Activated naive CD4-positive, alpha-beta T cell treated with anti-CD3 and anti-CD28 coated beads, Interleukin-2, amount 50 U/mL, for 24 hours (primary cell): ENCODE data around the gene PLXNC1.

ENCODE experiments used
- H3K27ac Mint-ChIP-seq: one replicate; pipeline ENCODE4 v1.8.0; 2021; ENCODE audit warnings: mild to moderate bottlenecking, mixed read lengths
- H3K27me3 Mint-ChIP-seq: one replicate; pipeline ENCODE4 v1.8.0; 2021; ENCODE audit warnings: mixed read lengths
- H3K36me3 Mint-ChIP-seq: one replicate; pipeline ENCODE4 v1.8.0; 2021; ENCODE audit warnings: mixed read lengths
- H3K4me1 Mint-ChIP-seq: one replicate; pipeline ENCODE4 v1.8.0; 2021; ENCODE audit warnings: mixed read lengths
- H3K4me3 Mint-ChIP-seq: one replicate; pipeline ENCODE4 v1.8.0; 2021; ENCODE audit warnings: mild to moderate bottlenecking, mixed read lengths
- H3K9me3 Mint-ChIP-seq: one replicate; pipeline ENCODE4 v1.8.0; 2021; ENCODE audit warnings: mixed read lengths

The PLXNC1 gene

DNA sequence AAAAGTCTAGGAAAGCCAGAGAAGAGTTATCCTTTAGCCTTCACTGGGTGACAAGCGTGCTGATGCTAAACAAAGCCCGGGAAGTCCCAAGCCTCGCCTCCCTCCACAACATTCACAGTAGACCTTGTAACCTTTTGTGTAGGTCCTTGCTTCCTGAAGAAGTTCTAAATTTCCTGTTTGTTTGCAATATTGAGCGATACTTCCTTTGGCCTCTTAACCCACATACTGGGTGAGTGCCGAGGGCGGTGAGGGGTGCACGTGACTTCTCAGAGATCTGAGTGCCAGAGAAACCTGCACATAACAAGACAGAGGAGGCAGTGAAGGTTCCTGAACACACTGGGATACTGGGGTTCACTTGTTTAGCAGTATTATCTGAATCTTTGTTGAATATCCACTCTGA lies 134.3 kb downstream of the PLXNC1 start:
- H3K27ac Mint-ChIP-seq, result peak overlapping the region; percentile 61
- peaks cover 25% of the 10 kb centered on the region for H3K4me1 Mint-ChIP-seq
- H3K36me3 Mint-ChIP-seq, result peaks cover 4% of the 10 kb centered on the region
- peak overlapping the region; percentile 28 for H3K4me3 Mint-ChIP-seq
- no peaks in the 10 kb centered on the region for H3K9me3 Mint-ChIP-seq
- no peaks in the 10 kb centered on the region for H3K27me3 Mint-ChIP-seq

DNA sequence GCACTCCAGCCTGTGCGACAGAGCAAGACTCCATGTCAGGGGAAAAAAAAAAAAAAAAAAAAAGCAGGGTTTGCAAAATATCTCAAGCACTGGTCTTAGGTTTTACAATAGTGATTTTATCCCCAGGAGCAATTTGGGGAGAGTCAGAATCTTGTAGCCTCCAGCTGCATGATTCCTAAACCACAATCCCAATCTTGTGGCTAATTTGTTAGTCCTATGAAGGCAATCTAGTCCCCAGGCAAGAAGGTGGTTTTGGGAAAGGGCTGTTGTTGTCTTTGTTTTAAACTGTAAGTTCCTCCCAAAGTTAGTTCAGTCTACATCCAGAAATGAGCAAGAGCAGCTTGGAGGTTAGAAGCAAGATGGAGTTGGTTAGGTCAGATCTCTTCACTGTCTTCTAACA lies 135.7 kb downstream of the PLXNC1 start:
- no peak overlapping the region for H3K4me3 Mint-ChIP-seq
- H3K36me3 Mint-ChIP-seq, result peaks cover 5% of the 10 kb centered on the region
- no peaks in the 10 kb centered on the region for H3K9me3 Mint-ChIP-seq
- H3K27me3 Mint-ChIP-seq, result no peaks in the 10 kb centered on the region
- H3K4me1 Mint-ChIP-seq, result peaks cover 21% of the 10 kb centered on the region
- H3K27ac Mint-ChIP-seq, result no peak overlapping the region

DNA sequence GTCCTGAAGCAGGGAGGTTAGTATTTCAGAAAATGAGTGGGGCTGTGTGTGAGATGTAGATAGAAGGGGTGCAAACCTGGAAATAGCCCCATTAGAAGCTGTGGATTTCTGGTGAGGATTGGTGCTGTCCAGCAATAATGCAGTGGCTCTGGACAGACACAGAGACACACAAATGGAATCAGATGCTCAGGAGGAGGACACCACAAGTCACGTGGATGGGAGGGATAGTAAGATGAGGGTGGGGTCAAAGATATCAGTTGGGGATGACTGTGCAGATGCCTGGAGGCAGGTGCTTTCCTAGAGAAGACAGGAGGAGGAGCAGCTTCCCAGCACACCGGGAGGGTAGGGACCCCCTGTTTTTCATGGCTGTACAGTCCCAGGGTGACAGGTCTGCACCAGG lies 136.5 kb downstream of the PLXNC1 start:
- peaks cover 21% of the 10 kb centered on the region for H3K4me1 Mint-ChIP-seq
- H3K9me3 Mint-ChIP-seq, result no peaks in the 10 kb centered on the region
- H3K4me3 Mint-ChIP-seq, result no peak overlapping the region
- H3K27me3 Mint-ChIP-seq, result no peaks in the 10 kb centered on the region
- H3K27ac Mint-ChIP-seq, result peak overlapping the region; percentile 51
- H3K36me3 Mint-ChIP-seq, result peaks cover 5% of the 10 kb centered on the region

DNA sequence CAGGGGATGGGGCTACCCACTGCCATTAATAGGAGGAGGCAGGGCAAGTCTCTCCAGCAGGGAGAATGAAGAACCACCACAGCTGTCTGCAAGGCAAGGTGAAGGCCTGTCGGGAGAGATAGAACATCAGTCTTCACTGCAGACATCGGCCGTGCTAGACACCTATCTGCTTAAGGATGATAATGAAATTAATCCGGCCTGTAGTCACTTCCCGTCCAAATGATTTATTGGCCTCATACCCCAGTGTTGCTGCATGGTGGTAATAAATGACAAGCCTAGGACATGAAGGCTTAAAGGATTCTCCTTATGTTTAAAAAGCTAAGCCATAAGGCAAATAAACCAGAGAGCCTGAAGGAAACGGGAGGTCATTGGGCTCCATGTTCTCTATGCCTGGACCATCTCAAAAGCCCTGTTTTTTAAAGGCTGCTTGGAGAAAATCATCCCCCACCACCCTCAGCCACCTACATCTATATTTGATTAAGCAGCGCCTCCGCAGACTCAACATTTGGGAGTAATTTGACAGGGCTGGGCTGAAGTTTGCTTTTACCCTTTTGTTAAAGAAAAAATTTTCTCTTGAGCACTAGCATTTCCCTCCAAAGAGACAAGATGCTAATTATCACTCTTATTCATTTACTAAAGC lies 137.7 kb downstream of the PLXNC1 start:
- Mint-ChIP-seq H3K27me3 (no peaks in the 10 kb centered on the region), H3K27ac (no peak overlapping the region), H3K9me3 (no peaks in the 10 kb centered on the region), H3K4me1 (peaks cover 21% of the 10 kb centered on the region), H3K4me3 (no peak overlapping the region), H3K36me3 (peaks cover 3% of the 10 kb centered on the region)

DNA sequence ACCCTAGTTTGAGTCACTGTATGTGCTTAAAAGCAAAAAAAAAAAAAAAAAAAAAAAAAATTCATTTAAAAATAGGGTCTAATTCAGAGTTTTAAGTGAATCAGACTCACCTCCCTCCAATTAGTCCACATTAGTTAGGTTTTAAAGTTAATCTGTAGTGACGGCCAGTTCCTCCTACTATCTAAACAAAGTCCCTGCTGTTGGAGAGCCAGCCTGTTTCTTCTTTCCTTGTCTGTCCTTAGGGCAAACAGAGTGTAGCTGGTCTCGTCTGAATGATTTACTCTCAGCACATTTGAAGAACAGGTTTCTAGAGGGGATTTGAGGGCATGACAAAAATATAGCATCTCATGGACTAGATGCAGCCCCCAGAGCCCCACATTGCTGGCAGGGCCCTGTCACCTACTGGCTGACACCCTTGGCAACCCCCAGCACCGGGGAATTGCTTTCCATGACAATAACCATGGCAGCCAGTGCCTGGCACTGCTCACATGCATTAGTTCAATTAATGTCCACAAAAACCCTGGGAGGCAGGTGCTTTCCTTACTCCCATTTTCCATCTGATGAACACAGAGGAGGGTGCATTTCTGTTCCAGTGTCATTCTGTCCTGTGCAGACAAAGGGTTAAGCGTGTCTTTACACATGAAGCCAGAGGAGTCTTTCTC lies 138.3 kb downstream of the PLXNC1 start:
- Mint-ChIP-seq H3K27ac (no peak overlapping the region), H3K4me3 (no peak overlapping the region), H3K27me3 (no peaks in the 10 kb centered on the region), H3K9me3 (no peaks in the 10 kb centered on the region), H3K4me1 (peaks cover 19% of the 10 kb centered on the region), H3K36me3 (peaks cover 3% of the 10 kb centered on the region)

DNA sequence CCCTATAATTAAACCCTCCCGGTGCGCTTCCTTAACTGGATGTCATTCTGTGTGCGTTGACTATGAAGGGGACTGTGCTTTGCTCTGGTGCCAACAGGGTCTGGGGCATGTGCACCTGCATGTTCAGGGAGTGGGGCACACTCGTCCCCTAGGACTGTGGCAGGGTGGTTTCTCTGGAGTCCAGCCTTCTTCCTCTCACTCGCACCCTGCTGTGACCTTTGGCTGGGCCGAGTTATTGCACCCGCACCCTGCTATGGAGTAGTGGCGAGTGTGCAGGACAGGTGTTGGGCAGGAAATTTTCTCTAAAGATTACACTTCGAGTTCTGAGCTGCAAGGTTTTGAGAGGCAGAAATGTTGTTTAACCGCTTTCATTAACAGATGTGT lies 138.9 kb downstream of the PLXNC1 start:
- Mint-ChIP-seq H3K36me3 (peaks cover 6% of the 10 kb centered on the region), H3K4me1 (peaks cover 14% of the 10 kb centered on the region), H3K9me3 (no peaks in the 10 kb centered on the region), H3K27ac (no peak overlapping the region), H3K4me3 (no peak overlapping the region), H3K27me3 (no peaks in the 10 kb centered on the region)

DNA sequence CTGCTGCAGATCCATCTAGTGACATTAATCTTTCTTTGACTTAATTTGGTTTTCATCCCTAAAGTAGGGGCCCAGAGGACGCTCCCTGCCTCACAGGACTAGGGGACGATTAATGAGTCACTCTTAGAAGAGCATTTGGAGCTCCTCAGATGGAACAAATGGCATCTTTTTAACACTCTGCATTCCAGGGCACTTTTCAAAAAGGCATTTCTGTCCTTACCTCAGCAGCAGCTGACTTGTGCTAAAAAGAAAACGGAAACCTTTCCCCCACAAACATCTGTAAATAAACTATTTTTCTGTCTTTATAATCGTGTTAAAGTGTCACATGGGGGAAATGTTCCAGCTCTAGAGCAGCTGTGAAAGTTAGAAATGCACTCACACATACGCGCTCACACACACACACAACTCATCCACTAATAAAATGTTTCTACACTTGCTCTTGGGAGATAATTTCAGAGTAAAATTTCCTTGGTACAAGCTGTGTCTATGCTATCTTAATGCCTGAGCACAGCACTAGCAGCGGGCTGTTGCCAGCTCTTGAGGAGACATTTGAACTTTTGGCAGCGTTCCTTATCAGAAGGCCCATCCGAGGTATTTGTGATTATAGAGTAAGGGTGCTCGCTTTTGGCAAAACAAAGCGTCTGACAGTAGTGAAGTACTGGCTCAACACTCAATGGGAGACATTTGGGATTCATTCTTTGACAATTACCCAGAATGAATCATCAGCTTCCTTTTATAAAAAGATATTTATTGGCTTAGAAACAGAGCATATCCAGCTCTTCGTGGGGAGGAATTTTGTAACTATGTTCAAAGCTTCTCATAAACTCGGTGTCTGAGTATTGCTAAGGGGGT lies 141.3 kb downstream of the PLXNC1 start:
- Mint-ChIP-seq H3K4me1 (no peaks in the 10 kb centered on the region), H3K4me3 (no peak overlapping the region), H3K36me3 (peaks cover 9% of the 10 kb centered on the region), H3K27ac (no peak overlapping the region), H3K9me3 (no peaks in the 10 kb centered on the region), H3K27me3 (no peaks in the 10 kb centered on the region)

DNA sequence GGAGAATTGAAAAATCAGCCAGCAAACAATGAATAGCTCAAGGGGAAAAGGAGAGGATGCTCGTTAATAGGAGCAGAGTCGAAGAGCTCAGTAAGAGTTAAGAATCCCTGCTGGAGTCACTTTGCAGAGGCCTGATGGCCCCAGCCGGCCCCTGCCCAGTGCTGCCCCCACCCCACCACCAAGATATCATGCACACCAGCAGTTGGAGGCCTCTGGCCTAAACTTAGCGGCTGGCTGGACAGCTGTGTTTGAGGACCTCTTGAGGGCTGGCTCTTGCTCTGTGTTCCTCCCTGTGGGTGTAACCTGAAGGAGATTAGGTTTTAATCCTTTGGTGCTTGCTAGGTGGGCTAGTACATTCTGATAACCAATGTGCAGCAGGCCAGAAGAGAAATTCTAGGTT lies 142.0 kb downstream of the PLXNC1 start:
- no peaks in the 10 kb centered on the region for H3K27me3 Mint-ChIP-seq
- H3K9me3 Mint-ChIP-seq, result no peaks in the 10 kb centered on the region
- no peak overlapping the region for H3K4me3 Mint-ChIP-seq
- no peak overlapping the region for H3K27ac Mint-ChIP-seq
- H3K4me1 Mint-ChIP-seq, result no peaks in the 10 kb centered on the region
- peaks cover 10% of the 10 kb centered on the region for H3K36me3 Mint-ChIP-seq

DNA sequence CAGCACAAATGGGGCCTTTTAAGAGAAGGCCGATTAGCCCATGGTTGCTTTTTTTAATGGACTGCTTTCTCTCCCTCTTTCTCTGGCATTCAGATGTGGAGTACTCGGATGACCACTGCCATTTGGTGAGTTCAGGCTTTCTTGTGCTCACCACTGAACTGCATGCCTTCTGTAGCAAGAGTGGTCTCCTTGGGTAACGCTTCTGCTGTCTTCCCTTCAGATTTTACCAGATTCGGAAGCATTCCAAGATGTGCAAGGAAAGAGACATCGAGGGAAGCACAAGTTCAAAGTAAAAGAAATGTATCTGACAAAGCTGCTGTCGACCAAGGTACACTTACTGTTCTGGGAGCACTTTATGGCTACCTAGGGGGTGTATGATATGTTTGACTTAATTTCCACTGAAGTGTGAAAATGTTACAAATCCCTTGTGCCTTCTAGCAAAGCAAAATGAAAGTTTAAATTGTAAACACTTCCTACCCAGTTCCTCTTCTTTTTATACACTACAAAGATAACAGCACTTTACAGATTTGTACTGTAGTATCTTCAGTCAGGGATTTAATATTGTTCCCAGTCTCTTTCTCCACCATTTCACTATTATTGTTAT lies 148.8 kb downstream of the PLXNC1 start:
- H3K27ac Mint-ChIP-seq, result peak overlapping the region; percentile 43
- H3K4me1 Mint-ChIP-seq, result no peaks in the 10 kb centered on the region
- H3K9me3 Mint-ChIP-seq, result no peaks in the 10 kb centered on the region
- H3K27me3 Mint-ChIP-seq, result no peaks in the 10 kb centered on the region
- H3K36me3 Mint-ChIP-seq, result peaks cover 37% of the 10 kb centered on the region
- no peak overlapping the region for H3K4me3 Mint-ChIP-seq

DNA sequence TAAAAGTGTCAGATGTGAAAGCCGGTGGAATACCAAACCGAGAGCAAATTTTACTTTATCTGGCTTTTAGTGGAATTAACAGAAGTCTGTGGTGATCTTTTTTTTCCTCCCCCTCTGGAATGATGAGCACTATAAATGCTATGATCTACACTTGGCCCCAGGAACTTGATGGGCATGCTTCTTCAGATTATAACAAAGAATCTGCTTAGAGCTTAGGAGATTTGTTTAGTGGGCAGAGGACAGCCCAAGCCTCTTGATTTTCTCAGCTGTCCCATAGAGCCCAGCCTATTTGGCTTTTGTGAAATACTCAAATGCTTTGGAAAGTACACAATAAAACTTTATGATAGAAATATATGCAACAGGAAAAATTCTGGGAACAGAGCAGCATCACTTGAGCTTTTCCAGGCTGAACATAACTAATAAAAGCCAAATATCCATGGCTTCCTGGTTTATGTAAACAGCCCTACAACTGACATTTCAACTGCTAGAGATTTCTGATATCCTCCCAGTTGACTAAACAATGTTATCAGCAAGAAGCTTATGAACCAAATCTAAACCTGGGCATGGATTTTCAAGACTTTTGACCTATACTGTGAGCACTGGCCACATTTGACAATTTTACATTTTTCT lies 149.6 kb downstream of the PLXNC1 start:
- Mint-ChIP-seq H3K4me1 (no peaks in the 10 kb centered on the region), H3K27me3 (no peaks in the 10 kb centered on the region), H3K36me3 (peaks cover 40% of the 10 kb centered on the region), H3K4me3 (no peak overlapping the region), H3K9me3 (no peaks in the 10 kb centered on the region), H3K27ac (no peak overlapping the region)

DNA sequence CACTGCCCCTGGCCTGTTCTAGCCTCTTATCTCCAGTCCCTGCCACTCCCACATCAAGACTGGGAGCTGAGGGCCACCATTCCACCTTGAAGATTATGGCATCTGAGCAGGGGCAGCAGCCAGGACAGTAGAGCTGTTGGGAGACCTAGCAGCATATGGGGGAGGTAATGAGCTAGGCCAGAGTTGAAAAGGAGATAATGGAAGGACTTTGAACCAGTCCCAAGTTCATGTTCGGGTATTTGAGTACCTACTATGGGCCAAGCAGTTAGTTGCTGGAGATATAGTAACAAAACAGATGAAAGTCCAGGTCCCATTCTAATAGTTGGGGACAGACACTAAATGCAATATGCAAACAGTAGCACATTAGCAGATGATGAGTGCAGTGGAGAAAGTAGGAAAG lies 151.5 kb downstream of the PLXNC1 start:
- H3K36me3 Mint-ChIP-seq, result peaks cover 44% of the 10 kb centered on the region
- H3K4me1 Mint-ChIP-seq, result no peaks in the 10 kb centered on the region

DNA sequence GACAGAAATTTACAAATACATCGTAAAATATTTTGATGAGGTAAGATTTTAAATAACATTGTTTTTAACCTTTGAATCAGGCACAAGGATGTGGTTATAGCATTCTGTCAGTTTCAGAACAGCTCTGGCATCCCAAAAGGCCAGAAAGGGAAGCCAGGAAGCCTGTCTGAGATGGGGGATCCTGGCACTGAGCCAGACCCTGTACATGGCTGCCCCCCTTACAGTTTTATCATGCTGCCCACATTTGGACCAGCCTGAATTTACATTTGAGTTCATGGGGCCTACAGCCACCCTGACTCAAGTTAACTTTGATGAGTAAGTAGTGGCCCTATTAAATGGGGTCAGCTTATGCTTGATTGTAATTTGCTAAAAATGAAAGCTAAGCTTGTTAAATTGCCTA lies 155.6 kb downstream of the PLXNC1 start:
- Mint-ChIP-seq H3K4me1 (peaks cover 7% of the 10 kb centered on the region), H3K27ac (no peak overlapping the region), H3K27me3 (no peaks in the 10 kb centered on the region), H3K36me3 (peaks cover 38% of the 10 kb centered on the region), H3K4me3 (no peak overlapping the region), H3K9me3 (no peaks in the 10 kb centered on the region)

More for the DNA sequence above, 151.5 kb downstream of the PLXNC1 start:
- Mint-ChIP-seq H3K27me3 (no peaks in the 10 kb centered on the region), H3K4me3 (no peak overlapping the region), H3K9me3 (no peaks in the 10 kb centered on the region), H3K27ac (peak overlapping the region; percentile 1)

DNA sequence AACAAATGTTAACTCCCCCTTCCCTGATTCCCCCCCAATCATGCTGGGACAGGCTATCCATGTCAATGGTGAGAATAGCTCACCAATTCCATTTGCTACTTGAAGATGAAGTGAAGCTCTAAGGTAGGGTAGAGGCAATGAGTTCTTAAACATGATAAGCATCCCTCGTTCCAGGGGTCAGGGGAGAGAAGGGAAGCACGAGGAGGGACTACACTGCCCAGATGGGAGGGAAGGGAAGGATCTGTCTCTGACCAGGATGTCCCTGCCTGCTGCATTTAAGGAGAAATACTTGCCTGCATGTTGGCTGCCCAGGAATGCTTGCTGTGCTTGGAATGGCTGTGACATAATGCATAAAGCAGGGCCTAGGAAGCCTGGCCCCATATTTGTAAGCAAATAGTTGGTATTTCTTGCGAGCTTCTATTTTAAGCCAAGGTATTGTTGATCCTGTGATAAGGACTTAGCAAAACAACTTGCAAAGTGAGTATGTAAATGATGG lies 156.2 kb downstream of the PLXNC1 start:
- peaks cover 7% of the 10 kb centered on the region for H3K4me1 Mint-ChIP-seq
- no peaks in the 10 kb centered on the region for H3K27me3 Mint-ChIP-seq
- no peak overlapping the region for H3K27ac Mint-ChIP-seq
- H3K9me3 Mint-ChIP-seq, result no peaks in the 10 kb centered on the region
- no peak overlapping the region for H3K4me3 Mint-ChIP-seq
- peaks cover 42% of the 10 kb centered on the region for H3K36me3 Mint-ChIP-seq

DNA sequence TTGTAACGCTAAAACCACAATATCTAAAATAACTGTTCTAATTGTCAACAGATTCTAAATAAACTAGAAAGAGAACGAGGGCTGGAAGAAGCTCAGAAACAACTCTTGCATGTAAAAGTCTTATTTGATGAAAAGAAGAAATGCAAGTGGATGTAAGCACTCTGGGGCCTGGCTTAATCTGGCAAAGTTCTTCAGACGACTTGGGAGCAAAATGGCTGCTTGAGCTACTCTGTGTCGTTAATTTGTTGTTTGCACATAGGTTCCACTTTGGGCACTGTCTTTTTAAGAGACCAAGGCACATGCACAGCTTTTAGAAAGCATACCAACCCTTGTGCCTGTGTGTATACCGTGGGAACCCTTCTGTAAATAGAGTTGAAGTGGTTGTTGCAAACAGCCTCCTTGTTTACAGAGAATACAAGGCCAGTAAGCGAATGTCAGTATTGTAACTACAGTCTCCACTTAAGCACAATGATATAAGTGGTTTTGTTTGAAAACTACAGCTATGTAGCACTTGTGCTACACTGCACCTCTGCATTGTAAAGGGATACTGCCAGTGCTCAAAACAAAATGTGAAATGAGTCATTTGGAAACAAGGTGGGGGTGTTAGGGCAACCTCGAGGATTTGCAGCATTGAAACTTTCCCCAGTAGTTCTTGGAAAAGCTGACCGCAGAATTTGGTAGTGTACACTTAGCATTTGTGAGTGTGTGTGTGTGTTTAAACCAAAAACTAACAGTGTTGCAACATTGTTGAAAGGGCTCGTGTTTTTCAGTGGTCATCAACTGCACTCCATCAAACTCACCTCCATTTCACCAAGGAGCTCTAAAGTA lies 157.0 kb downstream of the PLXNC1 start:
- Mint-ChIP-seq H3K4me1 (peaks cover 7% of the 10 kb centered on the region), H3K36me3 (peaks cover 39% of the 10 kb centered on the region), H3K27ac (no peak overlapping the region)

More for the DNA sequence above, 157.0 kb downstream of the PLXNC1 start:
- no peak overlapping the region for H3K4me3 Mint-ChIP-seq
- H3K9me3 Mint-ChIP-seq, result no peaks in the 10 kb centered on the region
- H3K27me3 Mint-ChIP-seq, result no peaks in the 10 kb centered on the region
